Stimulated activated CD4-positive, alpha-beta T cell treated with anti-CD3 and anti-CD28 coated beads, Interleukin-12 subunit alpha, Interleukin-12 subunit beta, amount 100 ng/mL, for 24 hours (primary cell): ENCODE measurements around the gene ZNF787.

Source experiments
- DNase-seq, 2 experiments: peaks; one replicate each; pipeline ENCODE4 v3.0.0-alpha.2; 2020; ENCODE audit warnings: low read depth in 2 of 2

ZNF787 gene

GRCh38 chr19:56087647-56088496 lies 33.2 kb downstream of the ZNF787 start:
- no peak for DNase-seq

GRCh38 chr19:56086671-56087430 lies 34.2 kb downstream of the ZNF787 start:
- no peak for DNase-seq

GRCh38 chr19:56085571-56086275 lies 35.4 kb downstream of the ZNF787 start:
- DNase-seq, result no peak

- DNase-seq, result no peak
These were observed 36.1 kb downstream of the ZNF787 start for GRCh38 chr19:56084835-56085536.

- DNase-seq, result no peak
These were observed 37.4 kb downstream of the ZNF787 start for GRCh38 chr19:56083668-56084067.

- peak; percentile 31 to 69 for DNase-seq
These were observed 40.3 kb downstream of the ZNF787 start for GRCh38 chr19:56080669-56081401.

GRCh38 chr19:56079609-56080008 lies 41.5 kb downstream of the ZNF787 start:
- DNase-seq, result no peak

- peak in 1 of 2 experiments; percentile 31 for DNase-seq
These were observed 44.6 kb downstream of the ZNF787 start for GRCh38 chr19:56076498-56076897.

- DNase-seq, result no peak
These were observed 49.9 kb downstream of the ZNF787 start for GRCh38 chr19:56071151-56071550.

- no peak for DNase-seq
These were observed 51.5 kb downstream of the ZNF787 start for GRCh38 chr19:56069642-56070041.

GRCh38 chr19:56066152-56067023 lies 54.7 kb downstream of the ZNF787 start:
- peak; percentile 36 to 62 for DNase-seq

GRCh38 chr19:56053596-56053995 lies 67.5 kb downstream of the ZNF787 start:
- DNase-seq, result no peak
